Stimulated activated CD4-positive, alpha-beta T cell treated with anti-CD3 and anti-CD28 coated beads, Interleukin-2, amount 100 ng/mL, for 48 hours (primary cell): Measurements from ENCODE around the gene PPP6R1.
"Not testable (repeated sequence)": the region's sequence is repeated elsewhere in the genome, so short reads cannot be mapped to it uniquely, and the experiment has no call there.

ENCODE experiments used
- DNase-seq, 2 donors: peaks; one replicate each; pipeline ENCODE4 v3.0.0-alpha.2; 2020

PPP6R1 gene

GRCh38 chr19:55223291-55224037 is 35.4 kb downstream of the PPP6R1 start:
- DNase-seq: no peak

GRCh38 chr19:55220525-55220924 is 38.3 kb downstream of the PPP6R1 start:
- no peak for DNase-seq

- peak; percentile 50 to 52 for DNase-seq
These were observed 42.2 kb downstream of the PPP6R1 start for GRCh38 chr19:55216461-55217198.

- no peak for DNase-seq
These were observed 45.3 kb downstream of the PPP6R1 start for GRCh38 chr19:55213547-55213946.

- DNase-seq: peak; percentile 48 to 52
These were observed 46.4 kb downstream of the PPP6R1 start for GRCh38 chr19:55212447-55212846.

- no peak for DNase-seq
These were observed 48.9 kb downstream of the PPP6R1 start for GRCh38 chr19:55209693-55210472.

- DNase-seq: no peak
These were observed 49.7 kb downstream of the PPP6R1 start, which contains the start of gene PTPRH for GRCh38 chr19:55208880-55209692. PTPRH (minus strand) TSS chr19:55209501; CDS start chr19:55209433, 68 bp downstream.

- DNase-seq: peak; percentile 29 to 44
These were observed 51.9 kb downstream of the PPP6R1 start for GRCh38 chr19:55206664-55207500.

GRCh38 chr19:55202199-55202598 is 56.6 kb downstream of the PPP6R1 start:
- not testable (repeated sequence) for DNase-seq

- DNase-seq: no peak
These were observed 59.1 kb downstream of the PPP6R1 start for GRCh38 chr19:55199620-55200204.

GRCh38 chr19:55198651-55199050 is 60.2 kb downstream of the PPP6R1 start:
- no peak for DNase-seq

- DNase-seq: no peak
These were observed 61.3 kb downstream of the PPP6R1 start for GRCh38 chr19:55197528-55197927.

GRCh38 chr19:55196803-55197202 is 62.0 kb downstream of the PPP6R1 start:
- no peak for DNase-seq

- DNase-seq: no peak
These were observed 65.3 kb downstream of the PPP6R1 start for GRCh38 chr19:55193481-55193880.

GRCh38 chr19:55189403-55189835 is 69.4 kb downstream of the PPP6R1 start:
- no peak for DNase-seq

- DNase-seq: no peak
These were observed 70.2 kb downstream of the PPP6R1 start for GRCh38 chr19:55188625-55189024.

- no peak for DNase-seq
These were observed 72.7 kb downstream of the PPP6R1 start for GRCh38 chr19:55186080-55186479.

- no peak for DNase-seq
These were observed 77.1 kb downstream of the PPP6R1 start for GRCh38 chr19:55181740-55182139.
